Superior temporal gyrus (tissue), 1 donor: ENCODE measurements around the gene PIAS1.
"Not testable (repeated sequence)": the region's sequence is repeated elsewhere in the genome, so short reads cannot be mapped to it uniquely, and the experiment has no call there.

Experiments
- DNase-seq: peaks from one replicate; pipeline ENCODE4 v3.0.0-alpha.2; 2016; ENCODE audit errors: extremely low spot score

Gene PIAS1

DNA sequence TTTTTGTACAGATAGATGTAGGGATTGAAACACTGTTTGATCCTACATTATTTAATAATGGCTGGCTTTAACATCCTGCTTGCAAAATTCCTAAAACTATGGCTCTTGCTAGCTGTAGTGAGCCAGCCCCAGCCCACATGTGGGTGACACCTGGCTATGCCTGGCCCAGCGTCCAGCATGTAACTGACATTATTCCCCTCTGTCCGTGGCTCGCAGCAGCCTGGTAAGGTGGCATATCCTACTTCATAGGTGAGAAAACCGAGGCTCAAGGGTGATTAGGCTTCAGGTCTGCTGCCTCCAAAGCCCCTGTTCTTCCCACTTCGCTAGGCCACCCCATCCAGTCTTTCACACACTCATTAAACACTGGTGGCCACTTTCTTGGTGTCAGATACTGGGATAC is 149.4 kb downstream of the PIAS1 start:
- DNase-seq = no peak

GRCh38 chr15:68203956-68204355 is 149.8 kb downstream of the PIAS1 start:
- DNase-seq = no peak

DNA sequence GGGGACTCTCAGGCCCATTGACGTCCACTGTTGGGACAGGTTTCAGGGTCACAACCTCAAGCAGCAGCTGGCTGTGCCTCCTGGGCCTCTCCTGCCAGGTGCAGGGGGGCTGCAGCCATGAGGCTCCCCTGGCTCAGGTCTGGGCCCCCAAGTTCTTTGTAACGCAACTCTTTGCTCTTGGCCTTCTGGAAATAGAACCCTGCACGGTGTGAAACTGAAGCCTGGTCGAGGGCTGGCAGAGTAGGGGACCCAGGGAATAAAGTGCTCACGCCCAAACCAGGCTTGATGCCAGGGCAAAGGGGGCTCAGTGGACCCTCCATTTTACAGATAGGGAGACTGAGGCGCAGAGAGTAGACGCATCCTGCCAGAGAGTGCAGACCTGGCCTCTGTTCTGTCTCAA is 150.2 kb downstream of the PIAS1 start:
- DNase-seq = no peak

DNA sequence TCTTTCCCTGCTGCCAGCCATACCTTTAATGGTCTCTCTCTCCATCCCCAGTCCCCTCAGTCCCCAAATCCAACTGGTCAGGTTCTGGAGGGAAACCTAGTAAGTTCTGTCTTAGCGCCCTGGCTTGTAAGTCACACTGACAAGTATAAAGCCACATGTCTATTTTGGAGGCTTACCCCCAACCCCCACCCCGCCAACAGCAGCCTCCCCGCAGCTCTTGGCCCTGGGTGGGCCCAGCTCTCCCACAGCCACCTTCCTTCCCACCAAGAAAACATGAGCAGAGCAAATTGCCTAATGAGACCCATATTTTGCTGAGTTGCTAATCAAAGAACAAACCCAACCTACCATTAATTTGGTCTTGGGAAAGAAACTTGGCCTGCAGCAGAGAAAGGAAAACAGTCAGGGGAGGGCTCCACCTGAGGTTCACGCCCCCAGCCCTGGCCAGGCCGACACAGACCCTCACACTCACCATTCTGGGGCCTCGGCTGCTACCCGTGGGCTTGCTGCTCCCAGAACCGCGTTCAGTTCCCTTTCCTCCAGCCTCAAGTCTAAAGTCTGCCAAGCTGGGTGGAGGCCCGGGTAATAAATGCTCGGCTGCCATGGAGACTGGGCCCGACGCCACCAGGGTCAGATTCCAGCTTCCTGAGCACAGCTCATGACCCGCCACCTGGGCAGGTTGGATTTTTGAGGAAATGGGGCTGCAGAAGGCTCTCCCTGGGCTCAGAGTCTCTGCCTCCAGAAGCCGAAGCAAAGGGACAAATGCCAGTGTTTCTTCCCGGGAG is 150.9 kb downstream of the PIAS1 start, which contains the start of gene CALML4:
CALML4 (minus strand) TSS at position 557 of the 782 bp plus-strand sequence; CDS start at position 472, 85 bp downstream.
- no peak for DNase-seq

- DNase-seq = no peak
Measured at GRCh38 chr15:68205558-68205944, 151.4 kb downstream of the PIAS1 start.

- DNase-seq = no peak
Measured at GRCh38 chr15:68205954-68206539, 151.9 kb downstream of the PIAS1 start.

DNA sequence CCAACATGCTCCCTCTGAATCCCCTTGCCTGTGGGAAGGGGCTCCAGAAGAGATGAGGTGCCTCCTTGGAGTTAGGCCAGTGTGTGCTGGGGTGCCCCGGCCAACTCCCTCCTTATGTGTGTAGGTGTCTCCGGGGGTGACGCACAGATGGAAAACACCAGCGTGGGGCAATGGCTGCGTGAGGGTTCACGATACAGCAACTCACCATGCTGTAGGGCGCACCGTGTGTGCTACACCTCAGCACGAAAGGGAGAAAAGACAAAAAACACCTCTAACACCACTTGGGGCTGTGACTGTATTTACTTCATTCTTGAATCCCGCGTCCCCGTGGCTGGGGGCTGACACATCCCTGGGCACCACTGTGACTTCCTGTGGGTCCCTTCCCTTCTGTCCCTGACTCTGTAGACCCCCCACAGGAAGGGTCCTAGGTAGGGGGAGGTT is 152.6 kb downstream of the PIAS1 start:
- no peak for DNase-seq

DNA sequence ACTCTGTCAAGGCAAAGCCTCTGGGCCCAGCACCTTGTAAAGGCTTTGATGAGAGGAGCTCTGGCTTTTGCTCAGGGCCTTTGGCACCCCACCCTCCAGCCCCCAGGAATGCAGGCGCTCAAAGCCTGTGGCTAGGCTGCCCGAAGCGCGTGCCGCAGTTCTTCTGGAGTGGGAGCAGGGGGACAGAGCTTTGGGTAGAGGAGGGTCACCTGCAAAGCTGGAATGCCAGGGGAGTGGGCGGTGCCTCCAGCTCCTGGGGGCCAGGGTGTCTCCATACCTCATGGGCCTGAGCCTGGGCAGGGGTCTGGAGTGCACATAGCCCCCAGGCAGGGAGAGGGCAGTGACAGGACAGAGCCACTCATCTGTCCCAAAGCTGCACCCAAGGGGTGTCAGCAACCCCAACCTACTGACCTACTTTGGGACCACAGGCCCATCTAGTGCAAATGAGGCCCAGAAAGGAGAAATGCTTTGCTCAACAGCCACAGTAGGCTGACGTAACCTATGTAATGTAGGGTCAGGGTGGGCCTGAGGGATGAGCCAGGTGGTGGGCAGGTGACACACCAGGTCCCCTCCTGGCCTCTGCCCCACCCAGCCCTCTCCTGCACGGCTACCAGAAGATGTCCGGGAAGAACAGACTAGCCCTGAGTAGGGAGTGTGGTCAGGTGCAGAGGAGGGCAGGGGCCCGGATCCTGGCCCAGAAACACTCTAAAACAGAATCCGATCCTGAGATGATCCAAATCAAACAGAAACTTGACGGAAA is 153.2 kb downstream of the PIAS1 start:
- DNase-seq = no peak

- no peak for DNase-seq
Measured at GRCh38 chr15:68208136-68208535, 154.0 kb downstream of the PIAS1 start.

- DNase-seq = no peak
Measured at GRCh38 chr15:68208636-68209240, 154.6 kb downstream of the PIAS1 start.

GRCh38 chr15:68209272-68209671 is 155.2 kb downstream of the PIAS1 start:
- no peak for DNase-seq

DNA sequence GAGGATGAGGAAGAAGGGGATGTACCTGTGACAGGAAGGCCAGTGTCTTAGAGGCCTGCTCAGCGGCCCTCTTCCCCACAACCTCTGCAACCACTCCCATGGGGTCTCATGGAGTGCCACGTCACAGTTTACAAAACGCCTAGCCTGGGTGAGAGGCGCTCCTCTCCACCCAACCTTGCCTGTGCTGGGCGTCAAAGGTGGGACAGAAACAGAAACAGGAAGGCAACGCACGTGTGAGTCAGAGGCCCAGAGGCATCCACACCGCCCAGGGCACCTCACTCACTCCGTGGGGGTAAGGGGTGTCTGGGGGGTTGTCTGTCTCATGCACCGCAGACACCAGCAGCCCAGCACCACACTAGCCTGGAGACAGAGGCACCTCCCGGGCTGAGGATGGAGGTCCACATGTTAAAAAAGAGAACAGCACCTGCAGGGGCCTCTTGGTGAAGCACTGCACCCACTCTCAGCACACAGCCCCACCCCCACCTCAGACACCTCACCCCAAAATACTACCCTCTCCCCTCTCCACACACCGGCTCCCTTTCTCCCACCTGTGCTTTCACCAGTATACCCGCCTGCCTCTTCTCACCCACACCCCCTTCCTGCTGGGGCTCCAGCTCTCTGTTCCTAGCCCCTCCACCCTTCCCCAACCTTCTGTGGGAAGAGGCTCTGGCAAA is 155.8 kb downstream of the PIAS1 start:
- DNase-seq = no peak

- DNase-seq = no peak
Measured at GRCh38 chr15:68210409-68210756, 156.3 kb downstream of the PIAS1 start.

GRCh38 chr15:68210821-68211655 is 156.9 kb downstream of the PIAS1 start:
- peak; percentile 83 for DNase-seq

GRCh38 chr15:68211656-68212320 is 157.7 kb downstream of the PIAS1 start:
- no peak for DNase-seq

- not testable (repeated sequence) for DNase-seq
Measured at GRCh38 chr15:68213491-68213845, 159.4 kb downstream of the PIAS1 start.

DNA sequence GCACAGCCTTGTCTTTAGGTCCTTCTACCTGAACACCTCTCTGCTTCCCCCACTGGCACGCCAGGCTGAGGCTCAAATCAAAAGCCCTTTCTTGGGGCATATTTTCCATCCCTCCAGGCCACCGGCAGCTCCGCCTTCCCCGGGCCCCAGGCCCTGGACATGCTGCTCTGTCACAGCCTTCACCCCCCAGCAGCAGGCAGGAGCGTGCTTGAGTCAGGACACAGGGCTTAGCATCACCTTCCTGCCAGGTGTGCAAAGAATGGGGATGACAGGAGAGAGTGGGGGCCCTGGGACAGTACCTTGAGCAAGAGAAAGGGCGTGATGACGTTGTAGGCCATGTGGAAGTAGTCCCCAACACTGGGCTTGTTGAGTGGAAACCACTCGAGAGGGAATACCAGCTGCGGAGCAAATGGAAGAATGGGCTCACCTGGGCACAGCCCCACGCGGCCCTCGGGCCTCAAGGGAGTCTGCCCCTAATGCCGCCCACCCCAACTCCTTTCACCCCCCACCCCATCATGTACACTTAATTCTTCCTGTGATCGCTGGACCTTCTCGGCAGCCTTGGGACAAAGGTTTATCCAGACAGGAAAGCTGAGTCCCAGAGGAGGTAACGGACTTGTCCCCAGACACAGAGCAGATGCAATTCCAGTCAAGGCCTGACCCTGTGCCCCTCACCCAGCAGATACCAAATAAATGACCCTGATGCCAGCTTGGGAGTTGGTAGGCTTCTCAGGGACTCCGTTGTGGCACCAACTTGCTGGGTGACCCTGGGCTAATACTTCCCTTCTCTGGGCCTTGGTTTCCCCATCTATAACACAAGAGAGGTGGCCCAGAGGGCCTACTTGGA is 160.1 kb downstream of the PIAS1 start:
- DNase-seq = no peak

- DNase-seq = no peak
Measured at GRCh38 chr15:68214838-68215254, 160.7 kb downstream of the PIAS1 start.

- DNase-seq = no peak
Measured at GRCh38 chr15:68217341-68217740, 163.2 kb downstream of the PIAS1 start.
